GM18508 (cell line): ENCODE data around the gene LYPLAL1.
A peak's percentile ranks its signal among the peaks of the same experiment; 100 is the strongest.
"Not testable (repeated sequence)": the region's sequence is repeated elsewhere in the genome, so short reads cannot be mapped to it uniquely, and the experiment has no call there.

ENCODE experiments used
- ATAC-seq: cut with Tn5 transposase; IDR thresholded peaks from one replicate; pipeline ENCODE4 v1.9.1; 2021; ENCODE audit warnings: moderate number of reproducible peaks; ENCODE audit not compliant: insufficient read depth, unreplicated experiment

The LYPLAL1 gene

DNA sequence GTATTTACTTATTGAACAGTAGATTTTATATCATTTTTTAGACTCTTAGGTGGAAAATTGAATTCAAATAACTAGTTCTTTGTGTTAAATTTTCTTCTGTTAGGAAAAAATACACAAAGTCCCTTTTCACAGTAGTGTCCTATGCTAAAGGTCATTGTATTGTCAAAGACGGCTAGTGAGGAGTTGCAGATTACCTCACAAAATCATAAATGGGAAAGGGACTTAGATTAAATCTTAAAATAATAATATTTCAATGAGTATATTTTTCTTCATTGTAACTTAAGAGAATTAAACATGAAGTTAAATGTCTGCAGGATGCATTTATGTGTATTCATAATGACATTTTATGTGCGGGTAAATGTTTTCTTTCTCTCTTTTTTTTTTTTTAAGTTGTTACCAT, 32.7 kb downstream of the LYPLAL1 start:
- no peak for ATAC-seq

DNA sequence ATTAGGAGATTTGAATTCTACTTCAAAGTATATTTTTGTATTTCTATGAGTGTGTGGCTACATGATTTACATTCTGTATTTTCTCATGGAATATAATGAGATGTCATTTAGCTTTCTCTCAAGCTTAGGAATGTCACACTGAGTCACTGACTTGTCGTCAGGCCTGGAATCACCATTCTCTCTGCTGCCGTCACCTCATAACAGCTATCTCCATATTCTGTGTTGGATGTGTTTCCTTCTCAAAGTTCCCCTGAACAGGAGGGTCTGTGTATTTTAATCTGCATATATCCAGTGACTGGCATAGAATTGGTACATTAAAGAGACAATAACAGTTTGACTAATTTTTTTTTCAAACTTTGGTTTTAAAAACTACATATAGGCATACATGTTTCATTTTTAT, 35.9 kb downstream of the LYPLAL1 start:
- no peak for ATAC-seq

GRCh38 chr1:219210067-219210466, 36.4 kb downstream of the LYPLAL1 start:
- no peak for ATAC-seq

- ATAC-seq, result peak; percentile 40
Measured at GRCh38 chr1:219215477-219215876, 41.8 kb downstream of the LYPLAL1 start.

- ATAC-seq, result peak; percentile 99
Measured at GRCh38 chr1:219220945-219221344, 47.3 kb downstream of the LYPLAL1 start.

DNA sequence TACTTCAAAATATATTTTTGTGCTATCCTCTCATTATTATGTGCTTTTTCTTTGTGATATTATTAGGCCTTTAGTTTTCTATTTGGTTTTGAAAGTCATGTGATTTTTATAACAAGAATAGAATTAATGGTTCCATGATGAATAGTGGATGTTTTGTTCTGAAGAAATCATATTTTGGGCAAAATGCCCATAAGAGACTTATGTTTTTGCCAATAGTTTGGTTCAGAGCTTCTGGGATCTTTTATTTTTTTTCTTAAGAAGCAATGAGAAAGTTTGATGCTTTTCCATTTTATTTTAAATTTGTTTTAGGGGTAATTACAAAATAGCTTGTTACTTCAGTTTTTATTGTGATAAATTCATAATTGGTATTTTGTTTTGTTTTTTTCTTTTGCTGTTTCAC, 49.8 kb downstream of the LYPLAL1 start:
- no peak for ATAC-seq

DNA sequence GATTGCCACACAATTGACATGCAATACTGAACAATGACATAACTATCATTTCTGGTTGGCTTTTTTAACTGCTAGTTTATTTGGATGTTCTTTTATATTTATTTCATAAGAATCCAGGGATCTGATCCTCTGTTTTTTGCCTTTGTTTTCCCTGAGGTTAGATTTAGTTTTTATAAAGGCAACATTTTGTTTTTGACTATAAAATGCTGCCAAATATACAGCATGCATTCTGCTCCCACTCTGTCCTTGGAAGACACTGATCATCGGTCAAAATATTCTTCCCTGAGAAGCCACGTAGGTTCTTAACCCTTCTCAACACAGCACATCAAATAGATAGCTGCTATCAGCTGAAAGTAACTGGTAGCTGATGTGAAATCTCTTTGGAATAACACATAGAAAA, 52.5 kb downstream of the LYPLAL1 start:
- ATAC-seq, result no peak

DNA sequence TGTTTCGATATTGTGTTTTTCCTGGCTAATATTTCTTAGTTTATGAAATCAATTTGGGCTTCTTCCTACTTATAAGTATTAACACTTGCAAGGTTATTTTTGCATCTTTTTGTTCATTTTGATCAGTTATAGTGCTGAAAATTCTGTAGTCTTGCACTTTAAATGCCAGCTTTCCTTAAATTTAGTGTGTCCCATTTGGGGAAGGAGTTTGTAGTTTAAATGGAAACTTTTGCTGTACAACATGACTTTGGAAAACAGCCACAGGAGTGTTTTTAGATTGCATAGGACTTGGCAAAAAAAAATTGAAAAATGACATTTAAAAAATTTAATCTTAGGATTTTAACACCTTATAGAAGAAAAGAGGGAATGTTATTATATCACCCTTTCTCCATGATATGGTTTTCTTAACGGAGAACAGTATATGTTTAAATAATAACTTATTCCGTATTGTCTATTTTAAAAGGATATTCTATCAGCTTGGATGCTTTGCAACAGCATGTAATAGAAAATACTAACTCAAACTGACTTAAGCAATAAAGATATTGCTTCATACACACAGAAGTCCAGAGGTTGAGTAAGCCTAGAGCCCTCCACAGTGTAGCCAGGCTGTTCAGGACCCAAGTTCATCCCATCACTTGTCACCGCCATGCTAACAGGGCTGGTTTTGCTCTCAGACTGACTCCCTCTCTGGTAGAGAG, 53.8 kb downstream of the LYPLAL1 start:
- no peak for ATAC-seq

- no peak for ATAC-seq
Measured at GRCh38 chr1:219228058-219228419, 54.4 kb downstream of the LYPLAL1 start.

DNA sequence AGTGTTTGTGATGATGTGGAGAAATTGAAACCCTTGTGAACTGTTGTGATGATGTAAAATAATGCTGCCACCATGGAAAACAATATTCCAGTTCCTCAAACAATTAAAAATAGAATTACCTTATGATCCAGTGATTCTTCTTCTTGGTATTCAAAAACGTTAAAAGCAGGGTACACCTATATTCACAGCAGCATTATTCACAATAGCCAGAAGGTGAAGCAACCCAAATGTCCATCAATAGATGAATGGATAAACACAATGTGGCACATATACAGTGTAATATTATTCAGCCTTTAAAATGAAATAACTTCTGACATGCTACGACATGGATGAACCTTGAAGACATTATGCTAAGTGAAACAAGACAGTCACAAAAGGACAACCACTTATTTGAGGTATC, 59.2 kb downstream of the LYPLAL1 start:
- ATAC-seq, result no peak

DNA sequence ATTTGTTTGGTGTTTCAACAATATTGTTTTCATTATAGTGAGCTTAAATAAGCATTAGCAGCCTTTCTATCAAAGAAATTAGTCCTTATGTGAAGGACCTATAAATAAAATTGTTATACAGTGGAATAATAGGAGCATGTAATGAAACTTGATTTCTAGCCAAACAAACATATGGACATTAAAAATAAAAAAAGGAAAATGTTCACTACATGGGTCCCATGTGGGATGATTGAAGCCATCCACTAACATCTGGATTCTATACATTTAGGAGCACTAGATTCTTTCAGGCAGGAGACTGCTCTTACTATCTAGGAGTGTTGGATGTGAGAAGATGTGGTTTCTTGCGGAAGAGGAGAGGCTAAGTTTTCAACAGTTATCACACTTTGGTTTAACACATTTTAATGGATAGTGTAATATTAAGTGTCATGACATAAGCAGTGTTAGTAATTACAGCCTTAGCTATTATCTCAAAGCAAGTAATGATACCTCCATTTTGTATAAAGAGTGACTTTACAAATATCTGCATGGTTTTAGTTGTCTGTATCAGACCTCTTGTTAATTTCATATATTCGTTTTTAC, 62.3 kb downstream of the LYPLAL1 start:
- ATAC-seq, result no peak

GRCh38 chr1:219236933-219237610, 63.4 kb downstream of the LYPLAL1 start:
- no peak for ATAC-seq

GRCh38 chr1:219239518-219239917, 65.8 kb downstream of the LYPLAL1 start:
- no peak for ATAC-seq

GRCh38 chr1:219244864-219245263, 71.2 kb downstream of the LYPLAL1 start:
- no peak for ATAC-seq

DNA sequence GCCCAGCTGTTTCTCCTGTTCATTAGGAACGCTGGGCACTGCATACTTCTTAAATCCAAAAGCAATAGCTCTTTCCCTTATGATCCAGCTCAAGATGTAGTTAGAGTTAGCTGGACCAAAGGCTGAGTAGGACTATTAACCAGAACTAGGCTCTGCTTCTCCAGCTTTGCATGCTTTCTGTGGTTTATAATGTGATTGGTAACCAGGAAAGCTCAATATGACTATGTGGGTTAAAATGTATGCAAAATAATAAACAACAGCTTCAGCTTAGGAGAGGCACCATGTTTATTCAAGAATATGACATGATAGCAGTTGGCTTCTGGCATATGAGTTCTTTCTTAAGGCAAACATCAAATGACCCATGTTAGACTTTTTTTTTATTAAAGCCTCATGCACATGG, 73.8 kb downstream of the LYPLAL1 start:
- ATAC-seq, result no peak

- not testable (repeated sequence) for ATAC-seq
Measured at GRCh38 chr1:219250468-219250867, 76.8 kb downstream of the LYPLAL1 start.

- ATAC-seq, result no peak
Measured at GRCh38 chr1:219257751-219258150, 84.1 kb downstream of the LYPLAL1 start.

- ATAC-seq, result no peak
Measured at GRCh38 chr1:219261454-219261853, 87.8 kb downstream of the LYPLAL1 start.
